WTC11 (cell line): ENCODE results near the gene FBN2. TPM values are rescaled to one million over a fixed set of nuclear protein-coding genes. Genes with fewer than 3 reads are reported as not detected.

Source experiments
- ATAC-seq: fragments of 200-7000 bp; cut with Tn5 transposase; 2 replicates; pipeline ENCODE4 v1.10.0; 2021; ENCODE audit warnings: mild to moderate bottlenecking, moderate library complexity
- CTCF ChIA-PET: fragments of 300-600 bp; sonication (Branson Sonifier 250); formaldehyde crosslinking; loops from one replicate; lab custom pipeline; 2021; ENCODE audit warnings: antibody characterized with exemption; lab: Charles Lee
- POLR2A ChIA-PET: fragments of 350-600 bp; sonication (Branson Sonifier 250); formaldehyde crosslinking; loops from one replicate; lab custom pipeline; 2021; ENCODE audit warnings: antibody characterized with exemption; lab: Charles Lee
- DNase-seq: peaks from one replicate; pipeline ENCODE4 v3.0.0; 2021; ENCODE audit warnings: low spot score
- H3K27ac Mint-ChIP-seq: 2 replicates; pipeline ENCODE4 v1.8.0; 2021; ENCODE audit warnings: mixed read lengths
- H3K27me3 Mint-ChIP-seq: 2 replicates; pipeline ENCODE4 v1.8.0; 2021; ENCODE audit warnings: low read depth, mild to moderate bottlenecking, moderate library complexity, mixed read lengths
- H3K36me3 Mint-ChIP-seq: 2 replicates; pipeline ENCODE4 v1.8.0; 2021; ENCODE audit warnings: mixed read lengths
- H3K4me1 Mint-ChIP-seq: 2 replicates; pipeline ENCODE4 v1.8.0; 2022; ENCODE audit warnings: mixed read lengths
- H3K4me3 Mint-ChIP-seq: 2 replicates; pipeline ENCODE4 v1.8.0; 2021; ENCODE audit warnings: mild to moderate bottlenecking, moderate library complexity, mixed read lengths
- H3K9me3 Mint-ChIP-seq: 2 replicates; pipeline ENCODE4 v1.8.0; 2021; ENCODE audit warnings: mixed read lengths
- FOXP1 ChIP-seq: sonication (generic); formaldehyde crosslinking; IDR thresholded peaks from 2 replicates; pipeline ENCODE4 v1.8.0; 2022; ENCODE audit warnings: missing genetic modification reagents, mild to moderate bottlenecking, moderate library complexity, borderline replicate concordance
- FOXP4 ChIP-seq: sonication (generic); formaldehyde crosslinking; IDR thresholded peaks from 2 replicates; pipeline ENCODE4 v1.8.0; 2022; ENCODE audit warnings: mild to moderate bottlenecking, missing genetic modification reagents
- GRHL2 ChIP-seq: fragments of 250-450 bp; sonication (Bioruptor Pico); IDR thresholded peaks from 2 replicates; pipeline ENCODE4 v1.8.0; 2022; ENCODE audit warnings: mild to moderate bottlenecking, moderate library complexity; ENCODE audit not compliant: insufficient replicate concordance, severe bottlenecking
- IRF2 ChIP-seq: sonication (generic); formaldehyde crosslinking; IDR thresholded peaks from 2 replicates; pipeline ENCODE4 v1.8.0; 2022; ENCODE audit warnings: low read depth, missing genetic modification reagents, borderline replicate concordance
- MLX ChIP-seq: sonication (generic); formaldehyde crosslinking; IDR thresholded peaks from 2 replicates; pipeline ENCODE4 v1.8.1; 2023; ENCODE audit warnings: mild to moderate bottlenecking, missing genetic modification reagents, moderate library complexity
- MYBL2 ChIP-seq: sonication (generic); formaldehyde crosslinking; IDR thresholded peaks from 2 replicates; pipeline ENCODE4 v1.8.1; 2023; ENCODE audit warnings: mild to moderate bottlenecking, moderate library complexity, missing genetic modification reagents
- NFE2L1 ChIP-seq: sonication (generic); formaldehyde crosslinking; IDR thresholded peaks from 2 replicates; pipeline ENCODE4 v1.8.1; 2023; ENCODE audit warnings: missing genetic modification reagents
- NFYB ChIP-seq: sonication (generic); formaldehyde crosslinking; conservative IDR thresholded peaks from 2 replicates; pipeline ENCODE4 v1.8.0; 2022; ENCODE audit warnings: low read depth, missing genetic modification reagents
- RORB ChIP-seq: fragments of 250-450 bp; sonication (Bioruptor Pico); IDR thresholded peaks from 2 replicates; pipeline ENCODE4 v1.9.0; 2021; ENCODE audit warnings: mild to moderate bottlenecking
- SMAD3 ChIP-seq: sonication (generic); formaldehyde crosslinking; IDR thresholded peaks from 2 replicates; pipeline ENCODE4 v1.8.0; 2022; ENCODE audit warnings: missing genetic modification reagents, mild to moderate bottlenecking, borderline replicate concordance
- SP1 ChIP-seq: sonication (generic); formaldehyde crosslinking; conservative IDR thresholded peaks from 2 replicates; pipeline ENCODE4 v1.8.1; 2022; ENCODE audit warnings: missing genetic modification reagents
- TEAD1 ChIP-seq: sonication (generic); formaldehyde crosslinking; IDR thresholded peaks from 2 replicates; pipeline ENCODE4 v1.8.0; 2022; ENCODE audit warnings: mild to moderate bottlenecking, missing genetic modification reagents
- ZNF138 ChIP-seq: sonication (generic); formaldehyde crosslinking; conservative IDR thresholded peaks from 2 replicates; pipeline ENCODE4 v1.8.1; 2022; ENCODE audit warnings: mild to moderate bottlenecking, moderate library complexity, missing genetic modification reagents
- ZNF219 ChIP-seq: sonication (generic); formaldehyde crosslinking; IDR thresholded peaks from 2 replicates; pipeline ENCODE4 v1.8.0; 2023; ENCODE audit warnings: missing genetic modification reagents, mild to moderate bottlenecking, borderline replicate concordance
- ZNF263 ChIP-seq: sonication (generic); formaldehyde crosslinking; IDR thresholded peaks from 2 replicates; pipeline ENCODE4 v1.8.1; 2022; ENCODE audit warnings: low read depth, mild to moderate bottlenecking, moderate library complexity, missing genetic modification reagents
- ZNF423 ChIP-seq: fragments of 250-450 bp; sonication (Bioruptor Pico); IDR thresholded peaks from 2 replicates; pipeline ENCODE4 v2.1.2; 2022; ENCODE audit warnings: mild to moderate bottlenecking, moderate library complexity
- total RNA-seq: library from RNA; stranded (reverse); gene quantifications from 3 replicates; pipeline ENCODE4 v1.2.3, GENCODE V29; 2021
- TF ChIP-seq, protein P1 (sequence below): fragments of 250-450 bp; sonication (Bioruptor Pico); IDR thresholded peaks from 2 replicates; pipeline ENCODE4 v2.1.2; 2022; ENCODE audit warnings: mild to moderate bottlenecking, moderate library complexity
- TF ChIP-seq, protein P2 (sequence below): sonication (generic); formaldehyde crosslinking; IDR thresholded peaks from 2 replicates; pipeline ENCODE4 v1.8.1; 2023; ENCODE audit warnings: mild to moderate bottlenecking, missing genetic modification reagents, borderline replicate concordance
- TF ChIP-seq, protein P3 (sequence below): sonication (generic); formaldehyde crosslinking; IDR thresholded peaks from 2 replicates; pipeline ENCODE4 v1.8.1; 2022; ENCODE audit warnings: low read depth, mild to moderate bottlenecking, moderate library complexity, missing genetic modification reagents, borderline replicate concordance

The FBN2 gene
- total RNA-seq, 1 experiment from 2014 or later, result 56.7 TPM

DNA sequence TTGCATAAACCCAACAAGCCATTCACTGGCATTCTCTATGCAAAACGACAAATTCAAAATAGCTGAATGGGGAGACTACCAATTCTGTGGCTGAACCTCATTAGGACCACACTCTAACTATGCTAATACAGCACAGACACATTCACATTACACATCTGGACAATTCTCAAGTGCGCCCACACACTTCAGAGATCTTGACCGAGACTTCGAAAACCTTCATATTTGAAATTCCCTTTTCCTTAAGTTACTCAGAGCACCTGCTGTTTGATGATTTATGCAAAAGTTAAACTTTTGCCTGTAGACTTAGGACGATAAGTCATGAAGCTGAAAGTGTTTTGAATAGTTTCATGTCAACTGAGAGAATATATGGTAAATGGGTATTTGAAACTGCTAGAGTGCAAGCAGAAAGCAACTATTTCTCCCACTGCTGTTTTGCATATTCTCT is 111.9 kb downstream of the FBN2 start:
- TF ChIP-seq SP1 (CRISPR knock-in tag), result no peak
- TF ChIP-seq, all 79 proteins: peak for 0
- no peak for ATAC-seq
- H3K9me3 Mint-ChIP-seq, result peaks cover 5% of the 10 kb centered on the region
- no peak for DNase-seq
- ChIA-PET CTCF (no interaction called here), POLR2A (no interaction called here)
- no peak overlapping the region for H3K27ac Mint-ChIP-seq
- peaks cover 19% of the 10 kb centered on the region for H3K4me1 Mint-ChIP-seq
- no peaks in the 10 kb centered on the region for H3K27me3 Mint-ChIP-seq
- H3K36me3 Mint-ChIP-seq, result no peaks in the 10 kb centered on the region
- no peak overlapping the region for H3K4me3 Mint-ChIP-seq

DNA sequence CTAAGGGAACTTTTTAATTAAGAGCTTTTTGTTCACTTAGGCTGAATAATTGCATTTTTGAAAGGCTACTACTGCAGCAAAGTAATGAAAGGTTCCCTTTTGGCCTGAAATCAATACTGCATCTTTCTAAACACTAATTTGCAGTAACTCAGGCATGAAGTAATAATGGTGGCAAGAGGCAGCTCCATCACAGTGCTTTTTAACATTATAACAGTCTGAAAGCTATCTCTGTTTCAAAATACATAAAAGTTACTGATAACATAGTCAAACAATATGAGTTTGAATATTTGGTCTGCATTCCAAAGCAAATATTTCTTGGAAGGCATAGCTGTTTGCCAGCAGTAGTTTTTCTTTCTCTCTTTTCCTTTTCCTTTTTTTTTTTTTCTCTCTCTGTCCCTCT is 113.4 kb downstream of the FBN2 start:
- Mint-ChIP-seq H3K27me3 (no peaks in the 10 kb centered on the region), H3K4me3 (no peak overlapping the region), H3K4me1 (peaks cover 19% of the 10 kb centered on the region), H3K9me3 (peaks cover 5% of the 10 kb centered on the region), H3K36me3 (no peaks in the 10 kb centered on the region), H3K27ac (peak overlapping the region; percentile 17; the same call in 1 of the 2 replicates)
- TF ChIP-seq GRHL2 (CRISPR knock-in tag) (no peak), ZNF219 (CRISPR knock-in tag) (no peak), TEAD1 (CRISPR knock-in tag) (no peak), ZNF263 (CRISPR knock-in tag) (no peak), FOXP1 (no peak), MLX (CRISPR knock-in tag) (no peak), MYBL2 (CRISPR knock-in tag) (no peak), SMAD3 (CRISPR knock-in tag) (no peak)
- TF ChIP-seq, protein P1, sequence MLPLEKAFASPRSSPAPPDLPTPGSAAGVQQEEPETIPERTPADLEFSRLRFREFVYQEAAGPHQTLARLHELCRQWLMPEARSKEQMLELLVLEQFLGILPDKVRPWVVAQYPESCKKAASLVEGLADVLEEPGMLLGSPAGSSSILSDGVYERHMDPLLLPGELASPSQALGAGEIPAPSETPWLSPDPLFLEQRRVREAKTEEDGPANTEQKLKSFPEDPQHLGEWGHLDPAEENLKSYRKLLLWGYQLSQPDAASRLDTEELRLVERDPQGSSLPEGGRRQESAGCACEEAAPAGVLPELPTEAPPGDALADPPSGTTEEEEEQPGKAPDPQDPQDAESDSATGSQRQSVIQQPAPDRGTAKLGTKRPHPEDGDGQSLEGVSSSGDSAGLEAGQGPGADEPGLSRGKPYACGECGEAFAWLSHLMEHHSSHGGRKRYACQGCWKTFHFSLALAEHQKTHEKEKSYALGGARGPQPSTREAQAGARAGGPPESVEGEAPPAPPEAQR (CRISPR knock-in tag), result no peak
- TF ChIP-seq, protein P2, sequence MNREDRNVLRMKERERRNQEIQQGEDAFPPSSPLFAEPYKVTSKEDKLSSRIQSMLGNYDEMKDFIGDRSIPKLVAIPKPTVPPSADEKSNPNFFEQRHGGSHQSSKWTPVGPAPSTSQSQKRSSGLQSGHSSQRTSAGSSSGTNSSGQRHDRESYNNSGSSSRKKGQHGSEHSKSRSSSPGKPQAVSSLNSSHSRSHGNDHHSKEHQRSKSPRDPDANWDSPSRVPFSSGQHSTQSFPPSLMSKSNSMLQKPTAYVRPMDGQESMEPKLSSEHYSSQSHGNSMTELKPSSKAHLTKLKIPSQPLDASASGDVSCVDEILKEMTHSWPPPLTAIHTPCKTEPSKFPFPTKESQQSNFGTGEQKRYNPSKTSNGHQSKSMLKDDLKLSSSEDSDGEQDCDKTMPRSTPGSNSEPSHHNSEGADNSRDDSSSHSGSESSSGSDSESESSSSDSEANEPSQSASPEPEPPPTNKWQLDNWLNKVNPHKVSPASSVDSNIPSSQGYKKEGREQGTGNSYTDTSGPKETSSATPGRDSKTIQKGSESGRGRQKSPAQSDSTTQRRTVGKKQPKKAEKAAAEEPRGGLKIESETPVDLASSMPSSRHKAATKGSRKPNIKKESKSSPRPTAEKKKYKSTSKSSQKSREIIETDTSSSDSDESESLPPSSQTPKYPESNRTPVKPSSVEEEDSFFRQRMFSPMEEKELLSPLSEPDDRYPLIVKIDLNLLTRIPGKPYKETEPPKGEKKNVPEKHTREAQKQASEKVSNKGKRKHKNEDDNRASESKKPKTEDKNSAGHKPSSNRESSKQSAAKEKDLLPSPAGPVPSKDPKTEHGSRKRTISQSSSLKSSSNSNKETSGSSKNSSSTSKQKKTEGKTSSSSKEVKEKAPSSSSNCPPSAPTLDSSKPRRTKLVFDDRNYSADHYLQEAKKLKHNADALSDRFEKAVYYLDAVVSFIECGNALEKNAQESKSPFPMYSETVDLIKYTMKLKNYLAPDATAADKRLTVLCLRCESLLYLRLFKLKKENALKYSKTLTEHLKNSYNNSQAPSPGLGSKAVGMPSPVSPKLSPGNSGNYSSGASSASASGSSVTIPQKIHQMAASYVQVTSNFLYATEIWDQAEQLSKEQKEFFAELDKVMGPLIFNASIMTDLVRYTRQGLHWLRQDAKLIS (CRISPR knock-in tag), result no peak
- ChIA-PET POLR2A (no interaction called here), CTCF (interaction anchor here (1.2 kb wide), 1 partner anchor 13 kb away, joined by 4 read pairs; no protein-coding TSS in a partner anchor)
- DNase-seq, result no peak
- no peak for ATAC-seq

- CTCF ChIA-PET, result no interaction called here
- Mint-ChIP-seq H3K4me1 (peaks cover 17% of the 10 kb centered on the region), H3K4me3 (no peak overlapping the region), H3K27ac (no peak overlapping the region), H3K9me3 (peaks cover under 1% of the 10 kb centered on the region; the same call in 1 of the 2 replicates), H3K27me3 (no peaks in the 10 kb centered on the region), H3K36me3 (no peaks in the 10 kb centered on the region)
- TF ChIP-seq NFYB (CRISPR knock-in tag) (no peak), ZNF423 (no peak), FOXP4 (no peak), ZNF138 (no peak), IRF2 (no peak), RORB (CRISPR knock-in tag) (no peak), NFE2L1 (CRISPR knock-in tag) (no peak)
- TF ChIP-seq, protein P3, sequence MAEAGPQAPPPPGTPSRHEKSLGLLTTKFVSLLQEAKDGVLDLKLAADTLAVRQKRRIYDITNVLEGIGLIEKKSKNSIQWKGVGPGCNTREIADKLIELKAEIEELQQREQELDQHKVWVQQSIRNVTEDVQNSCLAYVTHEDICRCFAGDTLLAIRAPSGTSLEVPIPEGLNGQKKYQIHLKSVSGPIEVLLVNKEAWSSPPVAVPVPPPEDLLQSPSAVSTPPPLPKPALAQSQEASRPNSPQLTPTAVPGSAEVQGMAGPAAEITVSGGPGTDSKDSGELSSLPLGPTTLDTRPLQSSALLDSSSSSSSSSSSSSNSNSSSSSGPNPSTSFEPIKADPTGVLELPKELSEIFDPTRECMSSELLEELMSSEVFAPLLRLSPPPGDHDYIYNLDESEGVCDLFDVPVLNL, result no peak
- DNase-seq, result no peak
- POLR2A ChIA-PET, result no interaction called here
- ATAC-seq, result no peak
Observed at GRCh38 chr5:128422612-128423011, 115.4 kb downstream of the FBN2 start.
